ENCODE data around the gene SH3BP5L.
A peak's percentile ranks its signal among the peaks of the same experiment; 100 is the strongest.

SH3BP5L gene

DNA sequence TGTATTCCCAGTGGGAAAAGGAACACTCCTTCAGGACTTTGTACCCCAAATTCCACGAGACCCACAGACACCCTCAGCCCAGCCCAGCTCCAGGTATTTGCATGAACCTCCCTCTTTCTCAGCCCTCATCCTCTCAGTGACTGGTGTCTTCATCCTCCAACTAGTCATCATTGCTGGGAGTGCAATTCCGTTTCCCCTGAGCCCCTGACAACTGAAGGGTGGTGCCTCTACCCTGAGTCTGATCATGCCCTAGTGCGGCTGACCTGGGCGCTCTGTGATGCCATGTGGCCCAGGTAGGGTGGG lies 36.9 kb upstream of the SH3BP5L start:
- TF ChIP-seq, protein P1, sequence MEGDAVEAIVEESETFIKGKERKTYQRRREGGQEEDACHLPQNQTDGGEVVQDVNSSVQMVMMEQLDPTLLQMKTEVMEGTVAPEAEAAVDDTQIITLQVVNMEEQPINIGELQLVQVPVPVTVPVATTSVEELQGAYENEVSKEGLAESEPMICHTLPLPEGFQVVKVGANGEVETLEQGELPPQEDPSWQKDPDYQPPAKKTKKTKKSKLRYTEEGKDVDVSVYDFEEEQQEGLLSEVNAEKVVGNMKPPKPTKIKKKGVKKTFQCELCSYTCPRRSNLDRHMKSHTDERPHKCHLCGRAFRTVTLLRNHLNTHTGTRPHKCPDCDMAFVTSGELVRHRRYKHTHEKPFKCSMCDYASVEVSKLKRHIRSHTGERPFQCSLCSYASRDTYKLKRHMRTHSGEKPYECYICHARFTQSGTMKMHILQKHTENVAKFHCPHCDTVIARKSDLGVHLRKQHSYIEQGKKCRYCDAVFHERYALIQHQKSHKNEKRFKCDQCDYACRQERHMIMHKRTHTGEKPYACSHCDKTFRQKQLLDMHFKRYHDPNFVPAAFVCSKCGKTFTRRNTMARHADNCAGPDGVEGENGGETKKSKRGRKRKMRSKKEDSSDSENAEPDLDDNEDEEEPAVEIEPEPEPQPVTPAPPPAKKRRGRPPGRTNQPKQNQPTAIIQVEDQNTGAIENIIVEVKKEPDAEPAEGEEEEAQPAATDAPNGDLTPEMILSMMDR (IDR thresholded peaks at IDR 0.05; ENCODE audit: extremely low read depth, missing control alignments), result no peak
- DNase-seq (ENCODE audit: low spot score), result no peak

DNA sequence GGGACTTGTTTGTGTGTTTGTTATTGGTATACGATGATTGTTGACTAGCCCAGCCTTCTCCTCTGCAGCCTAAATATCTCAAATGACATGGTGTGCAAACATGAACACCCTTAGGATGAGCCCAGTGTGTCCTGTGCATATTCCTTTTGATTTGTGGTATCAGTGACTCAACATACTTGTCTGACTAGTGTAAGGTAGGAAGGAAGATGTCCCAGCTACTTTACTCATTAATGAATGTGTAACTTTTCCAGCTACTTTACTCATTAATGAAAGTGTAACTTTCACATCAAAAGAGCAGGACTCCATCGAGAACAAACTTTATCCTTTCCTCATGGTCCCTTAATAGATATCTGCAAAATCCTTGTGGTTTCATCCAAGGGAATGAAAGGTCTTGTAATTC lies 35.9 kb upstream of the SH3BP5L start:
- TF ChIP-seq, protein P1 (IDR thresholded peaks at IDR 0.05; ENCODE audit: extremely low read depth, missing control alignments), result no peak
- DNase-seq (ENCODE audit: low spot score), result no peak

DNA sequence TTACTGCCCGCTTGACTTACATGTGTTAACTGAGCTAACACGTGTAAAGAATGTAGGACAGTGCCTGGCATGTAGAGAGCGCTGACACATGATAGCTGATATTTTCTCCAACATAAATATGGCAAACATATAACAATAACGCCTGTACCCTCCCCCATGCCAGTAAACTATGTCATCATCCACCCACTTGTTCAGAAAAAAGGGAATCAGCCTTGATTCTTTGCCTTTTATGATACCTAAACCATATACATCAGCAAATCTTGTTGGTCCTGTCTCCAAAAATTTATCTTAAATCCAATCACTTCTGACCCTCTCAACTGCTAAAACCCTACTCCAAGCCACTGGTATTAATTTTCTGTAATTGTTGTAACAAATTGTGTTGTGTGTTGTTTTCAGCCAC lies 34.3 kb upstream of the SH3BP5L start:
- TF ChIP-seq, protein P1 (IDR thresholded peaks at IDR 0.05; ENCODE audit: extremely low read depth, missing control alignments), result no peak
- no peak for DNase-seq (ENCODE audit: low spot score)

DNA sequence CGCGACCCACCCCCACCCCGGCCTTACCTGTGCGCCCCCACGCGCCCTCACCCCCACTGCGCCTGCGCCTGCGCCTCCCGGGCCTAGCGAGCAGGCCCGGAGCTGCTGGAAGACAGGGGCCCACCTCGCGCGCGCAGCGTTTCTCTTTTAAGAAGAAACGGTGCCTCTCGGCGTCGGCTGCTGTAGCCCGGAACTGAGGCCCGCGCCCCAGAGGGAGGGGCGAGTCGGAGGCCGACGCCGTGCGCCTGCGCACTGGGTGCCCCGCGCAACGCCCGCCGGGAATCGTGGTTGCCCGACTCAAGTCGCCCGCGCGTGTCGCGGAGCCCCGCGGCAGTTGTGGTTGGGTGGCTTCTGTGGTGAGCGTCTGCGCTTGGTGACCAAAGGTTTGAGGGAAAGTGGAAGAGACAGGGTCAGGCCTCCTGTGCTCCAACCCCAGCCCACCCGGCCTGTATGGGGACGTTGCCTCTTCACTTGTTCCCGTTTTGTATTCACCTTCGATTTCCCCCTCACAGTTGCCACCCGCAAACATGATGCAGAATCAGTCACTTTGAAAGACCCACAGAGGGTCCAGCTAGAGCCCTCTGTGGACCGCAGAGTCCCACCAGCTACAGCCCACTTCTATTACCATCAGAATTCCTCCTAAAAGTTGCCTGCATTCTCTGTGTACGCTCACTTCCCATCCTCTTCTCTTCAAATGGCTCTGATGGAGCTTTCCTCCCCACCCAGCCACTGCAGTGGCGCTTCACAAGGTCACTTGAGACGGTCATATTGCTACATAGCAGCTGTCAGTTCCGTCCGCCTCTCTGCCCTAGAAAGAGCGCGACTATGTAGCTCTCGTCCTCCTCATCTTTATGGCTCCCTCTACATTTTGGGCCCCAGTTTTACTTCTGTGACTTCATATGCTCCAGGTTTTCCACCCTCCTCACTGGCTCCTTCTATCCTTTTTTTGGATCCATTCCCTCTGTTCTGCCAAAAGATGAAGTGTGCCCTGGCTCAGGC lies 33.5 kb upstream of the SH3BP5L start, which contains the start of gene ZNF692:
Gene ZNF692 (minus strand): TSS at position 195 of the 999 bp plus-strand sequence. CDS start 776 bp downstream, outside the sequence.
- peak; percentile 98 for DNase-seq (ENCODE audit: low spot score)
- TF ChIP-seq, protein P1 (IDR thresholded peaks at IDR 0.05; ENCODE audit: extremely low read depth, missing control alignments), result no peak

DNA sequence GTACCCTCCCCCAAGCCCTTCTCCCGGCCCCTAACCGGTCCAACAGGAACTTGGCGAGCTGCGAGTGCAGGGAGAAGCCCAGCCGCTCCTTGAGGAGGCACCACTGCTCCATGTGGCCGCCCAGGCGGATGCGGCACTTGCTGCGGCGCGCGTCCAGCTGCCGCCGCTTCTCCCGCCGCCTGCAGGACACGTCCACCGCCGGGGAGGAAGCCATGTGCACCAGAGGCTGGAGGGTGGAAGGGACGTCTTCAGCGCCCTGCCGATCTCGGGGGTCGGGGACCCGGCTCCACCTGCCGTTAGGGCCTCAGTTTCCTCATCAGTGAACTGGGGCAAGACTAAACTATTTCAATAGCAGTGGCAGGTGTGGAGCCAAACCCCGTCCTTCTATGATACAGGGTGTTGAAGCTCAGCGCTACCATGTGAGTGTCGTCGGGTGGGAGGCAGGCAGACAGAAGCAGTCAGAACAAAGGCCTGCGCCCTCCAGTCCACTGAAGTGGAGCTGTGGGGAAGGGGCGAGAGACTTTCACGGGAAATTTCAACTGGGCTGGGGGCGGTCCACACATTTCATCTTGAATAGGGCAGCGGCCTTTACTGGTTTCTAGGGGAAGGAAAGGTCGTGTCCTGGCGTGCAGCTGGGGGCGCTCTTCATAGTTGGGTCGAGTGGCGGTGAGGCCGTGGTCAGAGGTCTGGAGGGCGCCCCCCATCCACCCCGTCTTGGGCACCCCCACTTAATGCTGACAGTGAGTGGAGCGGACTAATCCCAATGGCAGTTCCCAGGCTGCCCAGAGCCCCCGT lies 32.6 kb upstream of the SH3BP5L start:
- peak; percentile 87 for DNase-seq (ENCODE audit: low spot score)
- TF ChIP-seq, protein P1 (IDR thresholded peaks at IDR 0.05; ENCODE audit: extremely low read depth, missing control alignments), result peak; percentile 77

DNA sequence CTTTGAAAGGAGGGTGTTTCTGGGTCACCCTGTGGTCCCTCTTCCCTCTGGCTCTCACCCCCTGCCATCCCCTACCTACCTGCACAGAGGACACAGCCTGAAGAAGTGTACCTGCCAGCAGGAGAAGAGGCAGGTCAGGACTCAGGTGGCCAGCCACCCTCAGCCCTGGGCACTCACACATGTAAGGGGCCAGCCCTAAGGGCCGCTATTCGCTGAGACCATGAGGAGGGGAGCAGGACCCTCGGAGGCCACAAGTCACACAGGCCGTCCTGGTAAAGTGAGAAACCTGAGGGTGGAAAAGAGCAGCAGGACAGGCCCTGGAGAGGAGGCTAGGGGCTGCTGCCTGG lies 32.0 kb upstream of the SH3BP5L start:
- no peak for DNase-seq (ENCODE audit: low spot score)
- TF ChIP-seq, protein P1 (IDR thresholded peaks at IDR 0.05; ENCODE audit: extremely low read depth, missing control alignments), result no peak

DNA sequence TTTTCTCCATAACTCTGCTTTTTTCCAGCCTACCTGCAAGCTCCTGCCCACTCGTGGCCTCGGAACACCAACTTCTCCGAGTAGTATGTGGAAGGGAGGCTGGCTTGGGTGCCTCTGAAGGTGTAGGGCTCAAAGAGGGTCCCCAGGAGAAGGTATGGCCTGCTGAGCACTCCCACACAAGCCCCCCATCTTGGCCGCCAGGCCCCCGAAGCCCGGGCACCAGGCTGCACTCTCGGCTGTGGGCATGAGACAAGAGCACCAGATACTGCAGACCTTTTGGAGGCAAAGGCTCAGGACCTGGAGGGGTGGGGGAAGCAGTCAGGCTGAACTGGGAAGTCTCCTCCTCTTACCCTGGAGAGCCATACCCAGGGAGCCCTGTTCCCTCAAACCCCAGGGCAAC lies 31.5 kb upstream of the SH3BP5L start:
- DNase-seq (ENCODE audit: low spot score), result no peak
- TF ChIP-seq, protein P1 (IDR thresholded peaks at IDR 0.05; ENCODE audit: extremely low read depth, missing control alignments), result no peak
